Stimulated activated effector memory CD8-positive, alpha-beta T cell treated with anti-CD3 and anti-CD28 coated beads, Interleukin-12 subunit alpha, Interleukin-12 subunit beta, amount 100 ng/mL, for 72 hours (primary cell): ENCODE data around the gene CALML6.

ENCODE experiments used
- ATAC-seq: fragments of 150-1000 bp; cut with Tn5 transposase; 2 replicates; pipeline ENCODE4 v1.10.0; 2021
- DNase-seq, 2 donors: peaks; one replicate each; pipeline ENCODE4 v3.0.0; 2021 to 2022; ENCODE audit warnings: low spot score in 2 of 2
- H3K27ac Mint-ChIP-seq: one replicate; pipeline ENCODE4 v1.8.0; 2022; ENCODE audit warnings: mild to moderate bottlenecking, mixed read lengths
- H3K36me3 Mint-ChIP-seq: one replicate; pipeline ENCODE4 v1.8.0; 2022; ENCODE audit warnings: mild to moderate bottlenecking, mixed read lengths
- H3K4me1 Mint-ChIP-seq: one replicate; pipeline ENCODE4 v1.8.0; 2022; ENCODE audit warnings: mixed read lengths
- H3K4me3 Mint-ChIP-seq: one replicate; pipeline ENCODE4 v1.8.0; 2022; ENCODE audit warnings: mild to moderate bottlenecking, mixed read lengths
- H3K9me3 Mint-ChIP-seq: one replicate; pipeline ENCODE4 v1.8.0; 2022; ENCODE audit warnings: mixed read lengths

CALML6 gene

GRCh38 chr1:1954831-1955441 lies 39.9 kb downstream of the CALML6 start:
- Mint-ChIP-seq H3K27ac (no peak overlapping the region), H3K4me3 (no peak overlapping the region), H3K4me1 (peaks cover 12% of the 10 kb centered on the region), H3K36me3 (no peaks in the 10 kb centered on the region), H3K9me3 (peaks cover 2% of the 10 kb centered on the region)
- DNase-seq (no peak), ATAC-seq (no peak)

- DNase-seq (no peak), ATAC-seq (no peak)
- H3K36me3 Mint-ChIP-seq: no peaks in the 10 kb centered on the region
- no peak overlapping the region for H3K4me3 Mint-ChIP-seq
- H3K4me1 Mint-ChIP-seq: peaks cover 12% of the 10 kb centered on the region
- no peak overlapping the region for H3K27ac Mint-ChIP-seq
- peaks cover 2% of the 10 kb centered on the region for H3K9me3 Mint-ChIP-seq
Observed at GRCh38 chr1:1955621-1956094, 40.6 kb downstream of the CALML6 start.

- H3K27ac Mint-ChIP-seq: no peak overlapping the region
- H3K4me1 Mint-ChIP-seq: peaks cover 12% of the 10 kb centered on the region
Observed at GRCh38 chr1:1956101-1956500, 41.0 kb downstream of the CALML6 start.

GRCh38 chr1:1956586-1957532 lies 41.8 kb downstream of the CALML6 start:
- no peak overlapping the region for H3K27ac Mint-ChIP-seq
- no peak overlapping the region for H3K4me3 Mint-ChIP-seq
- H3K4me1 Mint-ChIP-seq: peaks cover 12% of the 10 kb centered on the region
- H3K9me3 Mint-ChIP-seq: peaks cover 2% of the 10 kb centered on the region
- H3K36me3 Mint-ChIP-seq: no peaks in the 10 kb centered on the region
- no peak for DNase-seq
- no peak for ATAC-seq

More at GRCh38 chr1:1956101-1956500, 41.0 kb downstream of the CALML6 start:
- no peak for ATAC-seq
- Mint-ChIP-seq H3K36me3 (no peaks in the 10 kb centered on the region), H3K4me3 (no peak overlapping the region), H3K9me3 (peaks cover 2% of the 10 kb centered on the region)
- DNase-seq: no peak

- peaks cover 2% of the 10 kb centered on the region for H3K9me3 Mint-ChIP-seq
- ATAC-seq (no peak), DNase-seq (no peak)
- no peaks in the 10 kb centered on the region for H3K36me3 Mint-ChIP-seq
- H3K4me1 Mint-ChIP-seq: peaks cover 12% of the 10 kb centered on the region
- H3K27ac Mint-ChIP-seq: no peak overlapping the region
- no peak overlapping the region for H3K4me3 Mint-ChIP-seq
Observed at GRCh38 chr1:1957533-1957961, 42.5 kb downstream of the CALML6 start.

- peaks cover 12% of the 10 kb centered on the region for H3K4me1 Mint-ChIP-seq
- no peak overlapping the region for H3K27ac Mint-ChIP-seq
- DNase-seq: no peak
- H3K36me3 Mint-ChIP-seq: no peaks in the 10 kb centered on the region
- ATAC-seq: no peak
- peaks cover 2% of the 10 kb centered on the region for H3K9me3 Mint-ChIP-seq
- no peak overlapping the region for H3K4me3 Mint-ChIP-seq
Observed at GRCh38 chr1:1958071-1958541, 43.0 kb downstream of the CALML6 start.

GRCh38 chr1:1959459-1959839 lies 44.4 kb downstream of the CALML6 start:
- DNase-seq (no peak), ATAC-seq (no peak)
- H3K4me1 Mint-ChIP-seq: peaks cover 12% of the 10 kb centered on the region
- H3K27ac Mint-ChIP-seq: no peak overlapping the region
- H3K36me3 Mint-ChIP-seq: no peaks in the 10 kb centered on the region
- peak overlapping the region; percentile 21 for H3K4me3 Mint-ChIP-seq
- peaks cover 2% of the 10 kb centered on the region for H3K9me3 Mint-ChIP-seq

- ATAC-seq (peak; percentile 84), DNase-seq (peak; percentile 68 to 81)
- Mint-ChIP-seq H3K4me3 (peak overlapping the region; percentile 21), H3K27ac (no peak overlapping the region), H3K4me1 (peaks cover 7% of the 10 kb centered on the region), H3K9me3 (peaks cover under 1% of the 10 kb centered on the region), H3K36me3 (no peaks in the 10 kb centered on the region)
Observed at GRCh38 chr1:1959840-1960479, 44.9 kb downstream of the CALML6 start.

GRCh38 chr1:1960480-1961196 lies 45.6 kb downstream of the CALML6 start:
- peaks cover 5% of the 10 kb centered on the region for H3K4me1 Mint-ChIP-seq
- H3K9me3 Mint-ChIP-seq: no peaks in the 10 kb centered on the region
- H3K36me3 Mint-ChIP-seq: no peaks in the 10 kb centered on the region
- H3K27ac Mint-ChIP-seq: no peak overlapping the region
- H3K4me3 Mint-ChIP-seq: peak overlapping the region; percentile 21
- DNase-seq: no peak
- ATAC-seq: no peak

GRCh38 chr1:1962752-1963151 lies 47.7 kb downstream of the CALML6 start:
- peak overlapping the region; percentile 58 for H3K27ac Mint-ChIP-seq
- H3K9me3 Mint-ChIP-seq: no peaks in the 10 kb centered on the region
- H3K4me3 Mint-ChIP-seq: no peak overlapping the region
- H3K36me3 Mint-ChIP-seq: no peaks in the 10 kb centered on the region
- ATAC-seq (no peak), DNase-seq (no peak)
- H3K4me1 Mint-ChIP-seq: no peaks in the 10 kb centered on the region

GRCh38 chr1:1963570-1963969 lies 48.5 kb downstream of the CALML6 start:
- Mint-ChIP-seq H3K36me3 (no peaks in the 10 kb centered on the region), H3K4me1 (no peaks in the 10 kb centered on the region), H3K9me3 (no peaks in the 10 kb centered on the region), H3K27ac (no peak overlapping the region), H3K4me3 (no peak overlapping the region)
- ATAC-seq (no peak), DNase-seq (no peak)

- ATAC-seq: no peak
- H3K4me3 Mint-ChIP-seq: no peak overlapping the region
- no peaks in the 10 kb centered on the region for H3K36me3 Mint-ChIP-seq
- no peak overlapping the region for H3K27ac Mint-ChIP-seq
- H3K9me3 Mint-ChIP-seq: no peaks in the 10 kb centered on the region
- H3K4me1 Mint-ChIP-seq: no peaks in the 10 kb centered on the region
- no peak for DNase-seq
Observed at GRCh38 chr1:1964811-1965210, 49.8 kb downstream of the CALML6 start.

- no peaks in the 10 kb centered on the region for H3K36me3 Mint-ChIP-seq
- no peak for ATAC-seq
- H3K9me3 Mint-ChIP-seq: no peaks in the 10 kb centered on the region
- H3K4me3 Mint-ChIP-seq: no peak overlapping the region
- no peak for DNase-seq
- H3K27ac Mint-ChIP-seq: no peak overlapping the region
- no peaks in the 10 kb centered on the region for H3K4me1 Mint-ChIP-seq
Observed at GRCh38 chr1:1965546-1965945, 50.5 kb downstream of the CALML6 start.

- H3K4me3 Mint-ChIP-seq: no peak overlapping the region
- no peaks in the 10 kb centered on the region for H3K36me3 Mint-ChIP-seq
- no peaks in the 10 kb centered on the region for H3K9me3 Mint-ChIP-seq
- DNase-seq: no peak
- no peaks in the 10 kb centered on the region for H3K4me1 Mint-ChIP-seq
- no peak for ATAC-seq
- H3K27ac Mint-ChIP-seq: no peak overlapping the region
Observed at GRCh38 chr1:1966071-1966740, 51.1 kb downstream of the CALML6 start.
